Activated T-helper 1 cell treated with anti-CD3 and anti-CD28 coated beads, Interleukin-12 subunit alpha, Interleukin-12 subunit beta, Interleukin-2, Interleukin-4 antibody, amounts not matched to agents 30 ng/mL and 10 ng/mL and 1 ng/mL, durations not matched to agents 14 hours and 24 hours and 36 hours (primary cell): ENCODE results near the gene TECPR2. TPM values are rescaled to one million over a fixed set of nuclear protein-coding genes. Genes with fewer than 3 reads are reported as not detected.

Experiments
- DNase-seq: peaks from one replicate; pipeline ENCODE4 v3.0.0; 2021; ENCODE audit warnings: low spot score
- H3K27ac Mint-ChIP-seq: one replicate; pipeline ENCODE4 v1.8.0; 2021; ENCODE audit warnings: mild to moderate bottlenecking, mixed read lengths
- H3K27me3 Mint-ChIP-seq: one replicate; pipeline ENCODE4 v1.8.0; 2022; ENCODE audit warnings: mild to moderate bottlenecking, moderate library complexity, mixed read lengths; ENCODE audit not compliant: insufficient read depth
- H3K36me3 Mint-ChIP-seq: one replicate; pipeline ENCODE4 v1.8.0; 2021; ENCODE audit warnings: low read depth, mixed read lengths
- H3K4me1 Mint-ChIP-seq: one replicate; pipeline ENCODE4 v1.8.0; 2021; ENCODE audit warnings: low read depth, mixed read lengths
- H3K4me3 Mint-ChIP-seq: one replicate; pipeline ENCODE4 v1.8.0; 2021; ENCODE audit warnings: mild to moderate bottlenecking, moderate library complexity, mixed read lengths
- H3K9me3 Mint-ChIP-seq: one replicate; pipeline ENCODE4 v1.8.0; 2021; ENCODE audit warnings: mixed read lengths
- intact Hi-C: fragments of 100-400 bp; cut with micrococcal nuclease; formaldehyde crosslinking; loops from one replicate; pipeline ENCODE4 v1.15.1; 2024
- total RNA-seq: library from RNA; stranded (reverse); gene quantifications from 2 replicates; pipeline ENCODE4 v1.2.3, GENCODE V29; 2022

TECPR2 gene
- total RNA-seq, 1 donor from 2014 or later, result 10.1 TPM

DNA sequence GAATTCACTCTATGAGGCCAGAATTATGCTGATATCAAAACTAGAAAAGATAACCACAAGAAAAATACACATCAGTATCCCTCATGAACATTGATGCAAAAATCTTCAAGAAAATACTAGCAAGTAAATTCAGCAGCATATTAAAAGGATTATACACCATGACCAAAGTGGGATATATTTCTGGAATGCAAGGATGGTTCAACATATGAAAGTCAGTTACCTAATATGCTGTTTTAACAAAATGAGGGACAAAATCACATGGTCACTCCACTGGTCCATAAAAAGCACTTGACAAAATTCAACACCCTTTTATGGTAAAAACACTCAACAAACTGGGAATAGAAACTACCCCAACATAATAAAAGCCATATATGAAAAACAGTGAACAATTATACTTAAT lies 40.3 kb downstream of the TECPR2 start:
- H3K27ac Mint-ChIP-seq, result no peak overlapping the region
- peaks cover 11% of the 10 kb centered on the region for H3K36me3 Mint-ChIP-seq
- DNase-seq, result no peak
- no peaks in the 10 kb centered on the region for H3K27me3 Mint-ChIP-seq
- peaks cover 39% of the 10 kb centered on the region for H3K9me3 Mint-ChIP-seq
- intact Hi-C loops, result no loop called here
- no peak overlapping the region for H3K4me3 Mint-ChIP-seq
- H3K4me1 Mint-ChIP-seq, result no peaks in the 10 kb centered on the region

DNA sequence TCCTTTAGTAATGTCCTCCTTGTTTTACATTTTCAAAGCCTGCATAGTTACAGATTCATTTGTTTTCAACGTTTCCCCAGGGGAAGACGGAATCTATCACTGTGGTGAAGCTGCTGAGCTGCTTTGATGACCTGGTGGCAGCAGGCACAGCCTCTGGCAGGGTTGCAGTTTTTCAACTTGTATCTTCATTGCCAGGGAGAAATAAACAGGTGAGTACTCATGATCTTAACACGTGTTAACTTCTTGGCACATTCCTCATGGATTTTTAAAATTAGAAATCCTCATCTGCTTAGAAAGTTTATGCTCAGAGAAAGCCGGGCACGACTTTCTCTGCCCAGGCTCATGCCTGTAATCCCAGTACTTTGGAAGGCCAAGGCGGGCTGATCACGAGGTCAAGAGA lies 44.5 kb downstream of the TECPR2 start:
- H3K27me3 Mint-ChIP-seq, result no peaks in the 10 kb centered on the region
- no peak overlapping the region for H3K27ac Mint-ChIP-seq
- peaks cover 16% of the 10 kb centered on the region for H3K36me3 Mint-ChIP-seq
- H3K4me3 Mint-ChIP-seq, result no peak overlapping the region
- no peaks in the 10 kb centered on the region for H3K4me1 Mint-ChIP-seq
- peaks cover 14% of the 10 kb centered on the region for H3K9me3 Mint-ChIP-seq
- no peak for DNase-seq
- intact Hi-C loops, result no loop called here

DNA sequence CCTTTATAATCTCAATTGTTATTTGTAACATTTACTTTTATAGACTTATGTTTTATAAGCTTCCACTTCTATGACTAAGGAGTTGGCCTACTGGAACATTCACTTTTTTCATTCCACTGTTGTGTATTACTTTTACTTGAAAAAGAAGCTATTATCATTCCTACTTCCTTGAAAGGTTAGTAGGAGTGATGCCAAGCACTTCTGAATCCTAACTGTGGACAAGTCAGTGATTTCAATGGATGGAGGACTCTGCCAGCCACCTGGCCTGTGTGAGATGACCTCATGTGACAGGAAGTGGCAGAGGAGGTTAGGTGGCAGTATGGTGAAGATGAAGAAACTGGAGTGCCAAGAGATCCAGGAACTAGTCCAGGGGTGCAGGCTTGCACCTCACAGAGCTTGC lies 46.0 kb downstream of the TECPR2 start:
- no peak overlapping the region for H3K4me3 Mint-ChIP-seq
- no peaks in the 10 kb centered on the region for H3K27me3 Mint-ChIP-seq
- no peaks in the 10 kb centered on the region for H3K4me1 Mint-ChIP-seq
- intact Hi-C loops, result no loop called here
- peaks cover 8% of the 10 kb centered on the region for H3K36me3 Mint-ChIP-seq
- H3K9me3 Mint-ChIP-seq, result no peaks in the 10 kb centered on the region
- DNase-seq, result no peak
- H3K27ac Mint-ChIP-seq, result no peak overlapping the region

DNA sequence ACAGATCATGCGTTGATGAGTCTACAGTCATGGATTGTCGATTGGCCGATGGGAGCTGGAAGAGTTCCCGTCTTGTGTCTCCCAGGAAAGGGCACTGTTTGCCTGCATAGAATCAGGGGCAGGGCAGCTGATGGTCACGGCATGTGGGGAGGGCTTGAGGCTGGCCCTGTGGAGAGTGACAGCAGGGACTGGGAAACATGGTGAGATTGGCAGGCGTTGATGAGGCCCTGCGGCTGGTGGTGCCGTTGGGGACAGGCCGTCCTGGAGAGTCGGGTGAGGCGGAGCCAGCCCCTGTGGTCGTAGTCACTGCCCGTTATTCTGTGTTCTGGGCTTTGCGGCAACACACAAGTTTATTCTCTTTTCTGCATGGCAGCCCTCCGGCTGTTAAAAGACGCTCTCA lies 52.9 kb downstream of the TECPR2 start:
- H3K36me3 Mint-ChIP-seq, result peaks cover 2% of the 10 kb centered on the region
- intact Hi-C loops, result no loop called here
- H3K27me3 Mint-ChIP-seq, result no peaks in the 10 kb centered on the region
- H3K4me3 Mint-ChIP-seq, result no peak overlapping the region
- H3K9me3 Mint-ChIP-seq, result no peaks in the 10 kb centered on the region
- H3K4me1 Mint-ChIP-seq, result no peaks in the 10 kb centered on the region
- DNase-seq, result no peak
- no peak overlapping the region for H3K27ac Mint-ChIP-seq

DNA sequence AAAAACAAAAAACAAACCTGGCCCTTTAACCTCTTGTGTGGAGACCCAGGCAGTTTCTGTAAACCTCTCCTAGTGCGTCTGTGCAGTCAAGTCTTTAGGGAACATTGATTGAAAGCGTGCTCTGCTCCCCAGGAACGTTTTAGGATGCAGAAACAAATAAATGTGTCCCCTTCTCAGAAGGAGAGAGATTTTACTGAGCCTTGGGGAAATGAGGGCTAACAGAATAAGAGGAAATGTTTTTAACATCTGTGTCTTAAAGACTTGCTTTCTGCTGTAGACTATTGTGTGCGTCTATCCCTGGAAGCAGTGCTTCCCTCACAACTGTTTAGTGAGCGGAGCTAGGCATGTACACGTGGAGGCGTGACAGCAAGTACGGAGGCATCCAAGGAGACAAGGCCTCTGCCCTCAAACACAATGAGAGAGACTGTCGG lies 54.3 kb downstream of the TECPR2 start:
- Mint-ChIP-seq H3K27me3 (no peaks in the 10 kb centered on the region), H3K9me3 (no peaks in the 10 kb centered on the region), H3K4me1 (no peaks in the 10 kb centered on the region), H3K36me3 (peaks cover 2% of the 10 kb centered on the region), H3K27ac (no peak overlapping the region), H3K4me3 (no peak overlapping the region)
- no peak for DNase-seq
- intact Hi-C loops, result no loop called here

DNA sequence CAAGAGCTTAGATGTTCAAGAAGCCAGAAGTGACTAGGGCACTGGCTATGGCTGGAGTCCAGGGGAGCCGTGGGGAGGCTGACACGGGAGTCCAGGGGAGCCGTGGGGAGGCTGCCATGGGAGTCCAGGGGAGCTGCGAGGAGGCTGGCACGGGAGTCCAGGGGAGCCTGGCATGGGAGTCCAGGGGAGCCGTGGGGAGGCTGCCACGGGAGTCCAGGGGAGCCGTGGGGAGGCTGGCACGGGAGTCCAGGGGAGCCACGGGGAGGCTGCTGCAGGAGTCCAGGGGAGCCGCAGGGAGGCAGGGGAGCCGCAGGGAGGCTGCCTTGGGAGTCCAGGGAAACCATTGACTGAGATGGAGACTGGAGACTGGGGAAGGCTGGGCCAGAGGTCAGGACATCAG lies 54.9 kb downstream of the TECPR2 start:
- no peak for DNase-seq
- Mint-ChIP-seq H3K4me3 (no peak overlapping the region), H3K9me3 (no peaks in the 10 kb centered on the region), H3K4me1 (no peaks in the 10 kb centered on the region), H3K27me3 (no peaks in the 10 kb centered on the region), H3K36me3 (peaks cover 2% of the 10 kb centered on the region), H3K27ac (no peak overlapping the region)
- intact Hi-C loops, result no loop called here

DNA sequence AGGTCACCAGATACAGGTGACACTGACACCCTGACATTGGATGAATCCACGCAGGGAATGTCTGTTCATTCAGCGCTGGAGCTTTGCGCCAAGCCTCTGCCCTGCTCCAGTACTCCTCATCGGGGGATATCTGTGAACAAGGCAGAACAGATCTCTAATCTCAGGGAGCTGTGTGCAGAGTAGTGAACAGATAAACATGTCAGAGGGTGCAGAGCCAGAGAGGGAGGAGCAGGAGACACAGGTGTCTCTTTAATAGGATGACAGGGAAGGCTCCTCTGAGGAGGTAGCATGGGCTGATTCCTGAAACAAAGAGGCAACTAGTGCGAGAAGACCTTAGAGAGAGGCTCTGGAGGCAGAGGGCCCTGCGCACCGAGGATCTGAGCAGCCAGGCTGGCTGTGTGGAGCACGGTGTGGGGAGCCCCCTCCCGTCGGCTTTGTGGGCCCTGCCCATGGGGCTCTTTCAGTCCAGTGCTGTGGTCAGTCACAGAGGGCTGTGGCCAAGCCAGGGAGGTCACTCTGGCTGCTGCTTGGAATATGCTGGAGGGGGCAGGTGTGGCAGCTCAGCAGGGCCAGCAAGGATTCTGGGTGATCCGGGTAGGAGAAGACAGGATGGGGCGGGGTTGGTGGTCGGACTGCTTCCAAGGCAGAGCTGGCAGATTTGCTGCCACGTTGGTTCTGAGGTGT lies 55.6 kb downstream of the TECPR2 start:
- intact Hi-C loops, result no loop called here
- Mint-ChIP-seq H3K36me3 (peaks cover 2% of the 10 kb centered on the region), H3K27me3 (no peaks in the 10 kb centered on the region), H3K27ac (no peak overlapping the region), H3K4me1 (no peaks in the 10 kb centered on the region), H3K4me3 (no peak overlapping the region), H3K9me3 (no peaks in the 10 kb centered on the region)
- DNase-seq, result no peak

DNA sequence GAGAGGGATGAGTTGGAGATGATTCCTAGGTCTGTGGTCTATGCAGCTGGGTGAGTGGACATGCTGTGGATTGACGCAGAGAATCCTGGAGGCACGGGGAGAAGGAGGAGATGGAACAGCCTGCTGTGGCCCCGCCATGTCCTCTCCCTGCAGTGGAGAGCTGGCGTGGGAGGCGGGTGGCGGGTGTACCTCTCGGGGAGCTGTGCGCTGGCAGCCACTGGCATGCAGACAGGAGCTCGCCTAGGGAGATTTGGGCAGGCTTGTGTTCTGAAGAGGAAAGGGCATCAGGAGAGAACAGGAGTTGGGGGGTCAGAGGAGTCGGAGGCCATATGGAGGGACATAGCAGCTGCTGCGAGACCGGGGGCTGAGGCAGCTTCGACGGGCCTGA lies 56.1 kb downstream of the TECPR2 start:
- intact Hi-C loops, result no loop called here
- H3K27me3 Mint-ChIP-seq, result no peaks in the 10 kb centered on the region
- no peak for DNase-seq
- H3K4me3 Mint-ChIP-seq, result no peak overlapping the region
- H3K27ac Mint-ChIP-seq, result no peak overlapping the region
- H3K9me3 Mint-ChIP-seq, result no peaks in the 10 kb centered on the region
- no peaks in the 10 kb centered on the region for H3K4me1 Mint-ChIP-seq
- H3K36me3 Mint-ChIP-seq, result peaks cover 2% of the 10 kb centered on the region

DNA sequence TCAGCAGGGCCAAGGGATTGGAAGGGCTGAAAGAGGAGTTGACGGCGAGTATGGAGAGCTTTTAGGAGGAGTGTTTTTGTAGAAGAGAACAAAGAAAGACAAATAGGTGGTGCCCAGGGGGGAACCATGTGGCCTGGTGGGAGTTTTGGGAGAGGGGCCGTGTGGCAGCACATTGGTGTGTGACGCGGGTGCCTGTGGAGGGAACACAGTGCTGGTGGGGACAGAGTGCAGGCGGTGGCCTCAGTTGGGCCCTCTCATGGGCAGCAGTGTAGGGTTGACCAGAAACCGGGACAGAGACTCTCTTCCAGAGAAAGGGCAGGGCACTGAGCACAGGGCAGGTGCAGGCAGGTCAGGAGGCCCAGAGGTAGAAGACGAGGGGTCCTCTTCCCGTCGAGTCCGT lies 56.5 kb downstream of the TECPR2 start:
- no peaks in the 10 kb centered on the region for H3K4me1 Mint-ChIP-seq

DNA sequence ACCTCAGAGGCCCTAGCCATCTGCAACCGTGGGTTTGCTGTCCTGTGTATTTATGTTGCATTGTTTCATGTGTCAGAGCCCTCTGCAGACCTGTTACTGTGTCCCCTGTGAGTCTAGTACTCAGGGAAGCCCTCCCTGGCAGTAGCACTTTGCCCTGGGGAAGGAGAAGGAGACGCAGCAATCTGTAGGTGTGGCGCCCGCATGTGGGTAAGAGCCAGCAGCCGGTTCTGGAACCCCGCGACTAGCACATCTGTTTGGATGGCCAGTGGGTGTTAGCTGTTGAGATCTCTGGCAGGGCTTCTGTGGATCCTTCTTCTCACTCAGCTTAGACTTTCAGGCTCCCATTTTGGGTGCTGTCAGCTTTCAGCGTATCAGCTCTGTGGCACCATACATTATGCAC lies 57.0 kb downstream of the TECPR2 start:
- no peak for DNase-seq
- intact Hi-C loops, result no loop called here
- Mint-ChIP-seq H3K9me3 (no peaks in the 10 kb centered on the region), H3K36me3 (peaks cover 2% of the 10 kb centered on the region), H3K4me3 (no peak overlapping the region), H3K27ac (no peak overlapping the region), H3K4me1 (no peaks in the 10 kb centered on the region), H3K27me3 (no peaks in the 10 kb centered on the region)

More for the DNA sequence above, 56.5 kb downstream of the TECPR2 start:
- intact Hi-C loops, result no loop called here
- no peaks in the 10 kb centered on the region for H3K9me3 Mint-ChIP-seq
- no peaks in the 10 kb centered on the region for H3K27me3 Mint-ChIP-seq
- DNase-seq, result no peak
- peaks cover 2% of the 10 kb centered on the region for H3K36me3 Mint-ChIP-seq
- H3K4me3 Mint-ChIP-seq, result no peak overlapping the region
- no peak overlapping the region for H3K27ac Mint-ChIP-seq

DNA sequence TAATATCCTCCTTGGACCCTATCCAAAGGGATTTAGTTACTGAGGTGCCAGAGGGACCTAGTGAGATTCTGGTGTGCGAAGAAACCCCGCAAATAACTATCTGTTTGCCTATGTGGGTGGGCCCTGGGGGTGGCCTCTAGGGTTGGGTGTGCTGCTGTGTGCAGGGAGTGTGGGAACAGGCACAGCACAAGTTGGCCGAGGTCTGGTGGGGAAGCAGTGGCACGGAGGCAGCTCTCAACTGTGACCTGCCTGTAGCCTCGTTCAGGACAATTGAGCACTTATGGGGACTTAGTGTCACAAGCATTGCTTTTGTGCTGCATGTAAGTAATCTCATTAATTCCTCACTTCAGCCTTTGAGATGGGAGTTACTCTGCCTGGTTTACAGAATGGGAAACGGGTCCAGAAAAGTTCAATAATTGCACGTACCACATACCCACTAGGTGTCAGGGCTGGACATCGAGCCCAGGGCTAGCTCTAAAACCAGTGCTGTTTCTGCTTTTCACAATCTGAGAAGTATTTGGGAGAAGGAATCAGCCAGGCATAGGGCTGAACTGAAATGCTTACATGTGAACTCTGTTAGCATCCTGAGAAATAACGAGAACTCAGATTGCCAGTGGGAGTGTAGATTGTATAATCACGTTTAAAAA lies 58.8 kb downstream of the TECPR2 start:
- no peak for DNase-seq
- intact Hi-C loops, result no loop called here
- no peaks in the 10 kb centered on the region for H3K4me1 Mint-ChIP-seq
- no peaks in the 10 kb centered on the region for H3K9me3 Mint-ChIP-seq
- H3K27me3 Mint-ChIP-seq, result no peaks in the 10 kb centered on the region
- H3K27ac Mint-ChIP-seq, result no peak overlapping the region
- no peak overlapping the region for H3K4me3 Mint-ChIP-seq
- no peaks in the 10 kb centered on the region for H3K36me3 Mint-ChIP-seq

DNA sequence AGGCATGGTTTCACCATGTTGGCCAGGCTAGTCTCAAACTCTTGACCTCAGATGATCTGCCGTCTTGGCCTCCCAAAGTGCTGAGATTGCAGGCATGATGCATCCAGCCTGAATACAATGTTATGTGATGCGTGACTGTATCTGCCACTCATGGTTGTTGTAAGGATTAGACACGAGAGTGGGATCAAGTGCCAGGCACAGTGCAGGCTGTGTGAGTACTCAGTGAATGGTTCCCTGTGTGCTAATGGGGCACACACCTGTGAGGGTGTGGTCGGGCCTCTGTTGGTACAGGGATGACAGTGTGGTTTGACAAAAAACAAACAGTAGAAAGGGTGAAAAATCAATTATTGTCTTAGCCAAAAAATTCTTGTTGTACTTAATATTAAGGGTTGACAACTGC lies 61.8 kb downstream of the TECPR2 start:
- Mint-ChIP-seq H3K27ac (no peak overlapping the region), H3K27me3 (no peaks in the 10 kb centered on the region), H3K4me1 (no peaks in the 10 kb centered on the region), H3K4me3 (no peak overlapping the region), H3K9me3 (no peaks in the 10 kb centered on the region), H3K36me3 (no peaks in the 10 kb centered on the region)
- DNase-seq, result no peak
- intact Hi-C loops, result no loop called here

DNA sequence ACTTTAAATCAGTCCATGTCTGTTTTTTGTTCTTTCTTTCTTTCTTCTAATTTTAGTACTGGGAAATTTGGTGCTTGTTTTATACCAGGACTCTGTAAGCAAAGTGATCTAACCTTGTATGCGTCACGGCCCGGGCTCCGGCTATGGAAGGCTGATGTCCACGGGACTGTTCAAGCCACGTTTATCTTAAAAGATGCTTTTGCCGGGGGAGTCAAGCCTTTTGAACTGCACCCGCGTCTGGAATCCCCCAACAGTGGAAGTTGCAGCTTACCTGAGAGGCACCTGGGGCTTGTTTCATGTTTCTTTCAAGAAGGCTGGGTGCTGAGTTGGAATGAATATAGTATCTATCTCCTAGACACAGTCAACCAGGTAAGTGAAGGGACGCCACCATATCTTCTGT lies 62.2 kb downstream of the TECPR2 start:
- Mint-ChIP-seq H3K4me3 (no peak overlapping the region), H3K36me3 (no peaks in the 10 kb centered on the region), H3K4me1 (no peaks in the 10 kb centered on the region), H3K27me3 (no peaks in the 10 kb centered on the region), H3K9me3 (no peaks in the 10 kb centered on the region), H3K27ac (no peak overlapping the region)
- no peak for DNase-seq
- intact Hi-C loops, result no loop called here

DNA sequence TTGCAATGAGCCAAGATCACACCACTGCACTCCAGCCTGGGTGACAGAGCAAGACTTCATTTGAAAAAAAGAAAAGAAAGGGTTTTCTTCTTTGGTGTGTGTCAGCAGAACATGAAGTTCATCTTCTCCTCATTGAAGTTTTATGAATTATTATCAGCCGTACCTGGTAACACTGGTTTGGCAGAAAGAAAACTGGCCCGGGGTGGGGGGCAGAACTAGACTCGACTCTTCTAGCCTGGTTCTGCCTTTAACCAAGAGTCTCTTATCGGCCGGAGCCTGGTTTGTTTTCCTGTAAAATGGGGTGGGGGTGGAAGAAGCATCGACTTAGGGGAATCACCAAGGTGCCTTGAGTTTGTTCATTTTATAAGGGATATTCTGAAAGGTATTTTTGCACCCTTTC lies 64.1 kb downstream of the TECPR2 start:
- H3K4me3 Mint-ChIP-seq, result no peak overlapping the region
- H3K27me3 Mint-ChIP-seq, result no peaks in the 10 kb centered on the region
- H3K4me1 Mint-ChIP-seq, result no peaks in the 10 kb centered on the region
- DNase-seq, result no peak
- no peak overlapping the region for H3K27ac Mint-ChIP-seq
- no peaks in the 10 kb centered on the region for H3K9me3 Mint-ChIP-seq
- no peaks in the 10 kb centered on the region for H3K36me3 Mint-ChIP-seq
- intact Hi-C loops, result no loop called here
